ENCODE measurements around the gene CLEC2B. TPM values are rescaled to one million over a fixed set of nuclear protein-coding genes. Genes with fewer than 3 reads are reported as not detected.

Gene CLEC2B
- total RNA-seq, 1 donor from 2014 or later, result not detected

GRCh38 chr12:9870286-9870866 is 1.2 kb upstream of the CLEC2B start:
- TF ChIP-seq, protein P1, sequence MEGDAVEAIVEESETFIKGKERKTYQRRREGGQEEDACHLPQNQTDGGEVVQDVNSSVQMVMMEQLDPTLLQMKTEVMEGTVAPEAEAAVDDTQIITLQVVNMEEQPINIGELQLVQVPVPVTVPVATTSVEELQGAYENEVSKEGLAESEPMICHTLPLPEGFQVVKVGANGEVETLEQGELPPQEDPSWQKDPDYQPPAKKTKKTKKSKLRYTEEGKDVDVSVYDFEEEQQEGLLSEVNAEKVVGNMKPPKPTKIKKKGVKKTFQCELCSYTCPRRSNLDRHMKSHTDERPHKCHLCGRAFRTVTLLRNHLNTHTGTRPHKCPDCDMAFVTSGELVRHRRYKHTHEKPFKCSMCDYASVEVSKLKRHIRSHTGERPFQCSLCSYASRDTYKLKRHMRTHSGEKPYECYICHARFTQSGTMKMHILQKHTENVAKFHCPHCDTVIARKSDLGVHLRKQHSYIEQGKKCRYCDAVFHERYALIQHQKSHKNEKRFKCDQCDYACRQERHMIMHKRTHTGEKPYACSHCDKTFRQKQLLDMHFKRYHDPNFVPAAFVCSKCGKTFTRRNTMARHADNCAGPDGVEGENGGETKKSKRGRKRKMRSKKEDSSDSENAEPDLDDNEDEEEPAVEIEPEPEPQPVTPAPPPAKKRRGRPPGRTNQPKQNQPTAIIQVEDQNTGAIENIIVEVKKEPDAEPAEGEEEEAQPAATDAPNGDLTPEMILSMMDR (IDR thresholded peaks at IDR 0.05), result no peak
- H3K4me3 Mint-ChIP-seq (ENCODE audit: unreplicated experiment), result no peak overlapping the region
- peaks cover 3% of the 10 kb centered on the region for H3K27me3 Mint-ChIP-seq (ENCODE audit: unreplicated experiment)
- no peak overlapping the region for H3K27ac Mint-ChIP-seq (ENCODE audit: unreplicated experiment)
- no peaks in the 10 kb centered on the region for H3K9me3 Mint-ChIP-seq (ENCODE audit: unreplicated experiment)
- DNase-seq (ENCODE audit: extremely low spot score, unreplicated experiment), result no peak
- H3K36me3 Mint-ChIP-seq (ENCODE audit: unreplicated experiment), result no peaks in the 10 kb centered on the region
- peaks cover 4% of the 10 kb centered on the region for H3K4me1 Mint-ChIP-seq (ENCODE audit: unreplicated experiment)

DNA sequence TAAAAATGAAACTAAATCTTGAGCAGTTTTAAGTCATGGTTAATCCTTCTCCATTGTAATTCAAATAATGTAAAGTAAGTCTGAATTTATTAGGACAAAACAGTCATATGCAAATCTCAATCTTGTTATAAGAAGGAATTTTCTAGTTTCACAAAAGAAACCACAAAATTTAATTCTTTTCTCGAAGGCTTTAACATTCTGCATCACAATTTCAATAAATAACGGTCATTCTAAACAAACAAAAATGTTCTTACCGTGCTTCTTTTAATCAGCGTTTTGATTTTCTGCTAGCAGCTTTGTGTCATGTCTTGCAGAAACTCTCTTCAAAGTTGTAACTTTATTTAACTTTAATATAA is 225 bp downstream of the CLEC2B start:
- H3K36me3 Mint-ChIP-seq (ENCODE audit: unreplicated experiment), result no peaks in the 10 kb centered on the region
- H3K9me3 Mint-ChIP-seq (ENCODE audit: unreplicated experiment), result no peaks in the 10 kb centered on the region
- TF ChIP-seq, protein P1 (IDR thresholded peaks at IDR 0.05), result no peak
- no peak overlapping the region for H3K27ac Mint-ChIP-seq (ENCODE audit: unreplicated experiment)
- no peak overlapping the region for H3K4me3 Mint-ChIP-seq (ENCODE audit: unreplicated experiment)
- H3K27me3 Mint-ChIP-seq (ENCODE audit: unreplicated experiment), result peaks cover 3% of the 10 kb centered on the region
- no peak for DNase-seq (ENCODE audit: extremely low spot score, unreplicated experiment)
- H3K4me1 Mint-ChIP-seq (ENCODE audit: unreplicated experiment), result peaks cover 4% of the 10 kb centered on the region

- Mint-ChIP-seq H3K9me3 (ENCODE audit: unreplicated experiment) (no peaks in the 10 kb centered on the region), H3K4me1 (ENCODE audit: unreplicated experiment) (peaks cover 4% of the 10 kb centered on the region), H3K27ac (ENCODE audit: unreplicated experiment) (no peak overlapping the region), H3K27me3 (ENCODE audit: unreplicated experiment) (peaks cover 3% of the 10 kb centered on the region), H3K4me3 (ENCODE audit: unreplicated experiment) (no peak overlapping the region), H3K36me3 (ENCODE audit: unreplicated experiment) (no peaks in the 10 kb centered on the region)
- TF ChIP-seq, protein P1 (IDR thresholded peaks at IDR 0.05), result no peak
- no peak for DNase-seq (ENCODE audit: extremely low spot score, unreplicated experiment)
These were observed 798 bp downstream of the CLEC2B start for GRCh38 chr12:9868311-9868801.

DNA sequence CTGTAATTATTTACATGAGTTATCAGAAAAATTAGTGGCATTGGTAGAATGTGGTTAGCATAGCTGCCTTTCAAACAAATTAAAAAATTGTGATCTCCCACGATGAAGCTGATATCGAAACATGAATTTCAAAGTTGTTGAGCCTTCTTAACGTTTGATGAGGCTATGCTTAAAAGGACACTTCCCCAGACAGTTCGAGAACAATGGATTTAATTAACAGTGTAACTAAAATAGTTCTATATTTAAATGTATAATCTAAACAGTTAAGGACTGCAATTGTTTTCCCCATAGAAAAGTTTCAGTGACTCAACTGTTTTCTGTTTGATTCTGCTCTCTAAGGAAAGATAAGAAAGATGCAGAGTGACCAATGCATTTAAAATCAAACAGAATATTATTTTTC is 1.6 kb downstream of the CLEC2B start:
- Mint-ChIP-seq H3K36me3 (ENCODE audit: unreplicated experiment) (no peaks in the 10 kb centered on the region), H3K4me3 (ENCODE audit: unreplicated experiment) (no peak overlapping the region), H3K4me1 (ENCODE audit: unreplicated experiment) (peaks cover 4% of the 10 kb centered on the region), H3K27ac (ENCODE audit: unreplicated experiment) (no peak overlapping the region), H3K27me3 (ENCODE audit: unreplicated experiment) (peaks cover 3% of the 10 kb centered on the region), H3K9me3 (ENCODE audit: unreplicated experiment) (no peaks in the 10 kb centered on the region)
- TF ChIP-seq, protein P1 (IDR thresholded peaks at IDR 0.05), result no peak
- no peak for DNase-seq (ENCODE audit: extremely low spot score, unreplicated experiment)

GRCh38 chr12:9866860-9867269 is 2.3 kb downstream of the CLEC2B start:
- H3K4me1 Mint-ChIP-seq (ENCODE audit: unreplicated experiment), result peaks cover 4% of the 10 kb centered on the region
- TF ChIP-seq, protein P1 (IDR thresholded peaks at IDR 0.05), result no peak
- no peak for DNase-seq (ENCODE audit: extremely low spot score, unreplicated experiment)
- no peaks in the 10 kb centered on the region for H3K36me3 Mint-ChIP-seq (ENCODE audit: unreplicated experiment)
- H3K27ac Mint-ChIP-seq (ENCODE audit: unreplicated experiment), result no peak overlapping the region
- no peaks in the 10 kb centered on the region for H3K9me3 Mint-ChIP-seq (ENCODE audit: unreplicated experiment)
- H3K27me3 Mint-ChIP-seq (ENCODE audit: unreplicated experiment), result peaks cover 3% of the 10 kb centered on the region
- no peak overlapping the region for H3K4me3 Mint-ChIP-seq (ENCODE audit: unreplicated experiment)
